GM19467 (cell line): Measurements from ENCODE around the gene TNNI2.
"Not testable (repeated sequence)": the region's sequence is repeated elsewhere in the genome, so short reads cannot be mapped to it uniquely, and the experiment has no call there.

ENCODE experiments used
- ATAC-seq: cut with Tn5 transposase; IDR thresholded peaks from one replicate; pipeline ENCODE4 v1.9.1; 2021; ENCODE audit warnings: mild to moderate bottlenecking, moderate library complexity; ENCODE audit not compliant: unreplicated experiment

The TNNI2 gene

GRCh38 chr11:1871531-1871930 lies 32.8 kb downstream of the TNNI2 start:
- ATAC-seq: no peak

DNA sequence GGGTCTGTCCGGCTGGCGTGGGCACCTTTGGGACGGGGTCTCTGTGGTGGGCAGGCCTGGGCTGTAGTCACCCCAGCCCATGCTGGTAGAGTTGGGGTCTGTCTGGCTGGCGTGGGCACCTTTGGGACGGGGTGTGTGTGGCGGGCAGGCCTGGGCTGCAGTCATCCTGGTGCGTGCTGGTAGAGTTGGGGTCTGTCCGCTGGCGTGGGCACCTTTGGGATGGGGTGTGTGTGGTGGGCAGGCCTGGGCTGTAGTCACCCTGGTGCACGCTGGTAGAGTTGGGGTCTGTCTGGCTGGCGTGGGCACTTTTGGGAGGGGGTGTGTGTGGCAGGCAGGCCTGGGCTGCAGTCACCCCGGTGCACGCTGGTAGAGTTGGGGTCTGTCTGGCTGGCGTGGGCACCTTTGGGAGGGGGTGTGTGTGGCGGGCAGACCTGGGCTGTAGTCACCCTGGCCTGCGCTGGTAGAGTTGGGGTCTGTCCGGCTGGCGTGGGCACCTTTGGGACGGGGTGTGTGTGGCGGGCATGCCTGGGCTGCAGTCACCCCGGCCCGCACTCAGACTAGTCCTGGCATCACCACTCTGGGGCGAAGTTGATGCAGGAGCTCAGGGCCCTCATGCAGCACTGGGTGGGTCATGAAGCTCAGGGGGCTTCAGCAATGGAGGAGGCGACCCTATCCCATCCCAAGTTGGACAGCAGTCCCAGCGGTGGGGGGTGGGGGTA lies 33.6 kb downstream of the TNNI2 start:
- ATAC-seq: no peak

DNA sequence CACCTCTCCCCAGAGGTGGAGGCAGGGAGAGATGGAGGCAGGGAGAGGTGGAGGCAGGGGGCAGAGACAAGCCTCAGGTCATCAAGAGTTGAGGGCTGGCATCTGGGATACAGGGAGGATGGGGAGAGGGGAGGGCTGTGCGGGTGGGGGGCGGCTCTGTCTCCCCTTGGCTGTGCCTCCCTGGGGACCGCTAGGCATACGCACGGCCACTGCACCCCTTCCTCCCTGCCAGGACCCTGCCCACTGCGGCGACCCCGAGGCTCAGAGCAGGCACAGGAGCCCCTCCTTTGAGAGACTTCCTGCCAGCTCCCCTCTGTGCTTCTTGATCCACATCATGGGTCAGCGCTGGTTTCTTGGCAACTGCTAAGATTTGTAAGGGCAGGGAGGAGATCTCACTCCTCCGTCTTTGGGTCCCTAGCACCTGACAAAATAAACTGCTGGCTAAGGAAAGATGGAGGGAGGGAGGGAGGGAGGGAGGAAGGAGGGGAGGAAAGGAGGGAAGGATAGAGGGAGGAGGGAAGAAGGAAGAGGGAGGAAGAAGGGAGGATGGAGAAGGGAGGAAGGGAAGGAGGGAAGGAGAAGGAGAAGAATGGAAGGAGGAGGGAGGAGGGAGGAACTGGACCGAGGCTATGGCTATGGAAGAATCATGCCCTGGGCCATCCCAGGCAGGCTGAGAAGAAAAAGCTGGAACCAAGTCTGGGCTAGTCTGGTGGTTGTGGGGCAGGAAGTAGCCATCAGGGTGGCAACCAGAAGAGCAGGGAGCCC lies 34.4 kb downstream of the TNNI2 start:
- no peak for ATAC-seq

DNA sequence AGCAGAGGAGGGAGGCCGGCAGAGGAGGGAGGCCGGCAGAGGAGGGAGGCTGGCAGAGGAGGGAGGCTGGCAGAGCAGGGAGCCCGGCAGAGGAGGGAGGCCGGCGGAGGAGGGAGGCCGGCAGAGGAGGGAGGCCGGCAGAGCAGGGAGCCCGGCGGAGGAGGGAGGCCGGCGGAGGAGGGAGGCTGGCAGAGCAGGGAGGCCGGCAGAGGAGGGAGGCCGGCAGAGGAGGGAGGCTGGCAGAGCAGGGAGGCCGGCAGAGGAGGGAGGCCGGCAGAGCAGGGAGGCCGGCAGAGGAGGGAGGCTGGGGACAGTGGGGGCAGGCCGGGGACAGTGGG lies 35.0 kb downstream of the TNNI2 start:
- not testable (repeated sequence) for ATAC-seq

GRCh38 chr11:1874441-1875092 lies 35.8 kb downstream of the TNNI2 start:
- ATAC-seq: not testable (repeated sequence)

DNA sequence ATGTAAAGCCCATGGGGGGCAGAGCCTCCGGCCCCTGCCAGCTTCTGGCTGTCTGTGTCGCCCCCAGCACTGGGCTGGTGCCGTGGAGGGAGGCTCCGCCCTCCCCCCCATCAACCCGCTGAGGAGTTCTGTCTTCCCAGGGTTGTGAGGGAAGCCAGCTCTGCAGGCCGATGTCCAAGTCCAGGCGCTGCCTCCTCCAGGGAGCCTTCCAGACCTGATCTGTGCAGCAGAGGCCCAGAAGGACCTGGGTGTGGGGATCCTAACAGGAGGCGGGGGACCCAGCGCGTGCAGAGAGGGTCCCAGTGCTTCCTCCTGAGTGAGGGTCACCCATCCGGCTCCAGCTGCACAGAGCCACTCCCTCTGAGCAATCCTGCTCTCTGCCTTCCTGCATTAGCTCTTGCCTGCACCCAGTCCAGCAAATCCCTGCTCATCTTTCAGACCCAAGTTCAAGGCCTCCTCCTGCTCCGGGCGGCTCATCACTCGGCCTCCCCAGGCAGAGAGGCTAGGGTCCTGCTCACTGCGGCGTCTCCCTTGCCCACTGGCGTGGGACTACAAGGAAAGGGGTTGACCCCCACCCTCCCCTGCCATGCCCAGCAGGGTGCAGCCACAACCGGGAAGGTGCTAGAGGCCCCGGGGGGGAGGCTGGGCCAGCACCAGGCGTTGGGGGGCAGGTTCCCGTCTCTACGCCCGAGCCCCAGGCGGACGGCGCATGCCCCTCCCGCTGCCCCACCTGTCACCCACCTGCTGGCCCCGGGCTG lies 36.5 kb downstream of the TNNI2 start:
- ATAC-seq: no peak

DNA sequence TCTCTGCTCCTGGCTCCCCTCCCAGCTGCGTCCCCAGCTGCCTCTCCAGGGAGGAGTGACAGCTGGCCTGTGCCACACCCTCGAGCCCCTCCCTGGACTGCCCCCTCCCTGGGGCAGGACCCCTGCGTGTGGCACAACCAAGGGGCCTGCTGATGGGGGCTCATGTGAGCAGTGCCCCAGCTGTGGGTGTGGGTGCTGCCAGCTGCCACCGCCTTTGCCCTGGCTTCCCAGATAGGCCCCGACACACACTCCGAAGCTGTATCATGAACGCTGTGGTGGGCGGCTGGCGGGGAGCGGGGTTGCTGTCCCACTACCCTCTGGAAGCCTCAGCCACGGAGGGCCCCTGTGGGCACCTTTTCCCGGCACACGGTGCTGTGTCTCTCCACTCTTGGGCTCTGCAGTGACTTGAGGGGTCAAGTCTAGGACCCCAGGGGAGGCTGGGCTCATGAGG lies 37.1 kb downstream of the TNNI2 start:
- not testable (repeated sequence) for ATAC-seq

- no peak for ATAC-seq
Observed at GRCh38 chr11:1876361-1877063, 37.7 kb downstream of the TNNI2 start.

DNA sequence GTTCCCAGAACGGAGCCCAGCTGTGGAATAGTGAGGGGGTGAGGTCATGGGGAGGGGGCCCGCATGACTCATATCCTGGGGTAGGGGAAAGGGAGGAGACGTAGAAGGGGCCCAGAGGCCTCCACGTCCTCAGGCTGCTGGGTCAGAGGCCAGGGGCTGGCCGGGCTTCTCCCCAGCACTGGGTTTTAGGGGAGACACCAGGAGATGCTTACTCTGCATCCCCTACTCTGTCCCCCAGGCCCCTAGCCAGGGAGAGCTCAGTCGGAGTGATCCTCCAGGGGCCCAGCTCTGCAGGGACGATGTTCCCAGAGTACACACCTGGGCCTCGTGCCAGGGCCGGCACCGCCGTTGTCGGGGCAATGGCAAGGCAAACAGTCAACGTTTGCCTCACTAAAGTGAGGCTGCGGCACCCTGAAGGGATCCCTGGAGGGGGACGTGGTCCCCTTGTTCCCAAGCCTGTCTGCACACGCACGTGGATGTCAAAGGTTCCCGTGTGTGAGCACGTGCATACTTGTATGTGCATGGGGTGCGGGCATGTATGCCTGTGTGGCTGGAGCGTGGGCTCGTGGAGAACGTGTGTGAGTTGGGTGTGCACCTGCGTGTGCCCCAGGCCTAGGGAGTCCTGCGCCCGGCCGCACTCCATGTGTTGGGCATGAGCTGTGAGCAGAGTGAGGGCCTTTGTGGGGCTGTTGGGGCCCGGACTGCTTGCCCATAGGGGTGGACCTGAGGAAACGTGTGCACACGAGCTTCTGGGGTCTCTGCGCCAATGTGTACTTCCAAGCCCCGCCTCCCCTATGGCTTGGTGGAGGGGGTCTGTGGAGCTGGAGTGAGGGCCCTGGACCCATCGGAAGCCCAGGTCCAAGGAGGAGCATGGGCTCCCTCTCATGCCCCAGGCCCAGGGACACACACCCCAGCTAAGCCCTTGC lies 38.7 kb downstream of the TNNI2 start:
- no peak for ATAC-seq

DNA sequence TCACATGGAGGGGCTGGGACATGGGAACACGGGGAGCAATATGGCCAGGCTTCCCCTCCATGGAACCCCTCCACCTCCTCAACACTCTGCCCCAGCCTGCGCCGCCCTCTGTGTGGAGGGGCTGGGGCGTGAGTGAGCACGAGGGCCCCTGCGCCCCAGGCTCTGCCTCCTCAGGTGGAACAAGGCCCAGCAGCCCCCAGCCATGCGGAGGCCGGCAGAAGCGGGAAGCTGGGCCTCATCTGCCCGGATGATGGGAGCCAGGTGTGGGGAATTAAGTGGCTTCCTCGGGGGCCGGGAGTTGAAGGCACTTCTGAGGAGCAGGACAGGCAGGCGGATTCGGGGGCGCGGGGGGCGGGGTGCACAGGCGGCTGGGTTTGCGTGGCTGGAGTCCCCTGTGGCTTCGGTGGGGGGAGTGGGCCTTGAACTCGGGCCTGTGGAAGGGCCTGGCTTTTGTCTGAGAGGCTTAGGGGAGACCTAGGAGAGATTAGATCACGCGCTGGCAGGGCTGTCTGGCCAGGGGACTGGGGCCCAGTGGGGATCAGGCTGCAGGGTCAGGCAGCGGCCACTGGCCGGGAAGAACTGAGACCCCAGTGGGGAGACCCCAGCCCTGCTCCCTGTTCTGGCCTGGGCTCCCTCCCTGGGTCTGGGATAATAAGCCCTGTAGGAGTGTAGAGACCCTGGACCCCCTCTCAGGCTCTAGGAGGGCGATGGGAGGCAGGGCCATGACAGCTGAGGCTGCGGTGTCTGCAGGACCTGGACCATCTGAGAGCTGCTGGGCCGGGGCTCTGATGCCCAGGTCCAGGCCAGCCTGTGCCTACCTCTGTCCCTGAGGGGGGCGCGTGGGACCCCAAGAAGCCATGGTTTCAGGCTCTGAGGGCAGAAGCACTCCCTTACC lies 39.6 kb downstream of the TNNI2 start:
- ATAC-seq: no peak

GRCh38 chr11:1879342-1879940 lies 40.7 kb downstream of the TNNI2 start:
- no peak for ATAC-seq

DNA sequence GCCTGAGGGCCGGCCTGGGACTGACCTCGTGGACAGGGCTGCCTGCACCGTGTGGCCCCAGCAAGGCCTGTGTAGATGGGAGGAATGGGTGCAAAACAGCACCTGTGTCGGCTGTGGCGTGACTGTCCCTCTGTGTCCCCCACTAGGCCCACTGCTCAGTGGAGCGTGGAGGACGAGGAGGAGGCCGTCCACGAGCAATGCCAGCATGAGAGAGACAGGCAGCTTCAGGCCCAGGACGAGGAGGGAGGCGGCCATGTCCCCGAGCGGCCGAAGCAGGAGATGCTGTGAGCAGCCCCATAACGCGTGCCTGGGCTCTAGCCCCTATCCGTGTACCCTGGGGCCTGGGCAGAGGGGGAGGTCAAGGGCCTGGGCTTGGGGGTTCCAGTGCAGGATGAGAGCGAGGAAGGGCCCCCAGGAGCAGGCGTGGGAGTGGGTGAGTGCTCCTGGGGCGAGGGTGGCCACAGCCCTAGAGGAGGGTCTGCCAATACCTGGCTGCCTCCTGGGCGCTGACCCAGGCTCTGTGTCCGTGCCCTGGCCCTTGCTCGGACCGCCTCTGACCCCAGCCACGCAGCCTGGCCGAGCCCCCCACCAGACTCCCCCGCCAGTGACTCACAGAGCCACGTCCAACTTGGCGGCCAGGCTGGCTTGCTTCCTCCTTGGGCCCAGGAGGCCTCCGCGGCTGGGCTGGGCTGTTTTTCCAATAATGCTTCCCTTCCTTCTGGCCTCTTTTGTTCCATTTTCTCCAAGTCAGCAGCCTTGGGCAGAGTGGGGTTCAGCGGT lies 41.4 kb downstream of the TNNI2 start:
- ATAC-seq: no peak

- no peak for ATAC-seq
Observed at GRCh38 chr11:1880746-1881441, 42.1 kb downstream of the TNNI2 start.

DNA sequence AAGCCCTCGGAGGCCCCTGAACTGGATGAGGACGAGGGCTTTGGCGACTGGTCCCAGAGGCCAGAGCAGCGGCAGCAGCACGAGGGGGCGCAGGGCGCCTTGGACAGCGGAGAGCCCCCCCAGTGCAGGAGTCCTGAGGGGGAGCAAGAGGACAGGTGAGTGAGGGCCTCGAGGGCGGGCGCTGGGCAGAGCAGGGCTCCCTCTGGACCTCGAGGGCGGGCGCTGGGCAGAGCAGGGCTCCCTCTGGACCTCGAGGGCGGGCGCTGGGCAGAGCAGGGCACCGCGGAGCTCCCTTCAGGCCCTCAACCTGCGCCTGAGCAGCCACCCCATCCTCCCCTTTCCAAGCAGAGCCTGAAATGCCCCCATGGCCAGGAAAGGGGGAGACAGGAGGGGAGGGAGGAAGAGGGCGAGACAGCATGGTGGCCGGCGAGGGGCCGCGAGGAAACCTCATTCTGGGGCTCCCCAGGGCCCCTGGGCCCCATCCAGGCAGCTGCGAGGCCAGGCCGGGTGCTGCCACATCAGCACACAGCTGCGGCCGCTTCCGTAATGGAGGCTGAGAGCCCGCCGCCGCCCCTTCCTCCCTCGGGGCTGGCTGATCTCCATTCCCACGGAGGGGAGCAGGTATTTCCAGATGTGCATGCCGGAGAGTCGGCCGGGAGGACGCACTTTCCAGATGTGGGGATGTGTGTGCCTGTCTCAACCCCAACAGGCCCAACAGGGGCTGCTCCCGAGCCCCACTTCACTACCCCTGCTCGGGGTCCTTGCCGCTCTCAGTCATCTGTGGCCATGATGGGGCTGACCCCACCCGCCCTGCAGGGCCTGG lies 42.9 kb downstream of the TNNI2 start:
- ATAC-seq: no peak

GRCh38 chr11:1882265-1883238 lies 43.8 kb downstream of the TNNI2 start:
- no peak for ATAC-seq
